ENCODE data around the gene TEX53. TPM values are rescaled to one million over a fixed set of nuclear protein-coding genes. Genes with fewer than 3 reads are reported as not detected.

TEX53 gene
- total RNA-seq, 1 donor from 2014 or later: not detected

- no peak for DNase-seq (ENCODE audit: low spot score)
Observed at GRCh38 chr9:114607671-114608524, 49.7 kb downstream of the TEX53 start.

GRCh38 chr9:114606597-114607207 lies 50.9 kb downstream of the TEX53 start:
- DNase-seq (ENCODE audit: low spot score): peak; percentile 84

Other genes with a start within 250 kb of the TEX53 start
- gene WHRN, start 152.3 kb downstream of the TEX53 start, total RNA-seq (ENCODE audit: insufficient read depth, low replicate concordance): 3.1 TPM
- gene ATP6V1G1, start 70.0 kb downstream of the TEX53 start, total RNA-seq (ENCODE audit: insufficient read depth, low replicate concordance): 202 TPM
- 6.3 TPM for gene TMEM268, start 46.5 kb downstream of the TEX53 start, total RNA-seq (ENCODE audit: insufficient read depth, low replicate concordance)
- gene TEX48, start 24.4 kb upstream of the TEX53 start, total RNA-seq (ENCODE audit: insufficient read depth, low replicate concordance): not detected
- 4.3 TPM for gene TNFSF15, start 148.2 kb upstream of the TEX53 start, total RNA-seq (ENCODE audit: insufficient read depth, low replicate concordance)

Measured in umbilical cord (tissue), 2 donors.